ENCODE data around the gene DPEP1.
"Not testable (repeated sequence)": the region's sequence is repeated elsewhere in the genome, so short reads cannot be mapped to it uniquely, and the experiment has no call there.

DPEP1 gene

DNA sequence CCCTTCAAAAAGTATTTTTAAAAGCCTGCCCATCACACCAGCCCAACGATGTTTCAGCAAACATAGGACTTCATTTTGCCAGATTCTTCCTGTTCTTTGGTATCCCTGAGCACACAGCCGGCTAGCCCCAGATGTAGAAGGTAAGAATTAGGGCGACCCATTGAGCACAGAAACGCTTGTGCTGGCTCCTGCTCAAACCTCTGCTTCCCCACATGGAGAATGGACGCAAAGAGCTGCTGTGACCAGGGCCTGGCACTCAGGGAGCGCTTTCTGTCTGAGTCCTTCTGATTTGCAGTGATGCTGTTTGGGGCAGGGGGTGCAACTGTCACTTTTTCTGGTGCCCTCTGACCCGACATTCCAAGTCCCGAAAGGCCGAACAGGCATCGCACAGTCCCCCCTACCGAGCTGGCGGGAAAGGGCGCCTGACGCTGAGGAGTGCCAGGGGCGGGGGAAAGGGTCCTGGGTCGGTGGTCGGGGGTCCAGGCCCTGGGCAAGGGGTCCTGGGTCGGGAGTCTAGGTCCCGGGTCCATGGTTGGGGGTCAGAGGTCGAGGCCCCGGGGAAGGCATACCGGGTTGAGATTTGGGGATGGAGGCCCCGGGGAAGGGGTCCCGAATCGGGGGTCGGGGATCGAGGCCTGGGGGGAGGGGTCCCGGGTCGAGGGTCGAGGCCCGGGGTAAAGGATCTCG, 43.1 kb downstream of the DPEP1 start:
- POLR2A ChIA-PET (ENCODE audit: low non-redundant PET), result no interaction called here
- peak overlapping the region; percentile 91 for H3K27ac ChIP-seq

DNA sequence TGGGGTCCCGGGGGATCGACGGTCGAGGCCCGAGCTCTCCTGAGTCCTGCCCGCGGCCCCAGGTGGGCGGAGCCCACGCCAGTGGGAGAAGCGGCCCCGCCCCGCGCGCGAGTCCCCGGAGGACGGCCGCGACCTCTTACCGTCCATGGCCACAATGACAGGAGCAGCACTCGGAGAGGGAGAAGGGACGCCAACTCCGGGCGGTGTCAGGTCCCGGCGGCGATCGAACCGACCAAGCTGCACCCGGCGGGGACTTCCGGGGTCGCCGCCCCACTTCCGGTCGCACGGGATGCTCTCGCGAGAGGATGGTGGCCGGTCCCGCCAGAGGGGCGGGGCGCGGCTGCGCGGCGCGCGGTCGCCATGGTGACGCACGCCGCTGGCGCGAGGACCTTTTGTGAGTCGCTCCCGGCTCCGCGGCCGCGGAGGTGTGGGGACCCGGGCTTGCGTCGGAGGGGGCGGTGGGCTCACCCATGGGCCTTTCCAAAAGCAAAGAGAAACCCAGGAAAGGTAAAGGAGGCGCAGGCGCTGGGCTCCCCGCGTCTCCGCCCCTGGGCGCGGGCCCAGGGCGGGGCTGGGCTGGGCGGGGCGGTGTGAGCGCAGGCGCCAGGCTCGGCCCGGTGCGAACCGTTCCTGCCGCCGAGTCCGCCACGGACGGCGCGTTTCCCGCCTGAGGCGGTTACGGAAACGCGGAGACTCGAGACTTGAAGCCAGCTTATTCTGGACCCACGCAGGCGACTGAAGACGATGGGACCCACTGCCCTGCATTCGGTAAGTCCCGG, 44.2 kb downstream of the DPEP1 start, which contains the start of the genes CHMP1A and SPATA33:
CHMP1A (minus strand) TSS at position 267 of the 779 bp plus-strand sequence; CDS start at position 147, 120 bp downstream.
SPATA33 (plus strand) TSS at position 395 of the 779 bp plus-strand sequence; CDS start at position 471, 76 bp downstream.
- DNase-seq (ENCODE audit: low spot score), result peak; percentile 96
- ChIA-PET POLR2A (ENCODE audit: low non-redundant PET) (interaction anchor here (0.6 kb wide), 1 partner anchor 57 kb away, joined by 4 read pairs; no protein-coding TSS in a partner anchor), CTCF (interaction anchor here (0.7 to 1.0 kb wide), 3 partner anchors 42 to 82 kb away, joined by 3 to 5 read pairs (median 3); partner anchors contain the start of gene CPNE7)
- TF ChIP-seq, protein P1, sequence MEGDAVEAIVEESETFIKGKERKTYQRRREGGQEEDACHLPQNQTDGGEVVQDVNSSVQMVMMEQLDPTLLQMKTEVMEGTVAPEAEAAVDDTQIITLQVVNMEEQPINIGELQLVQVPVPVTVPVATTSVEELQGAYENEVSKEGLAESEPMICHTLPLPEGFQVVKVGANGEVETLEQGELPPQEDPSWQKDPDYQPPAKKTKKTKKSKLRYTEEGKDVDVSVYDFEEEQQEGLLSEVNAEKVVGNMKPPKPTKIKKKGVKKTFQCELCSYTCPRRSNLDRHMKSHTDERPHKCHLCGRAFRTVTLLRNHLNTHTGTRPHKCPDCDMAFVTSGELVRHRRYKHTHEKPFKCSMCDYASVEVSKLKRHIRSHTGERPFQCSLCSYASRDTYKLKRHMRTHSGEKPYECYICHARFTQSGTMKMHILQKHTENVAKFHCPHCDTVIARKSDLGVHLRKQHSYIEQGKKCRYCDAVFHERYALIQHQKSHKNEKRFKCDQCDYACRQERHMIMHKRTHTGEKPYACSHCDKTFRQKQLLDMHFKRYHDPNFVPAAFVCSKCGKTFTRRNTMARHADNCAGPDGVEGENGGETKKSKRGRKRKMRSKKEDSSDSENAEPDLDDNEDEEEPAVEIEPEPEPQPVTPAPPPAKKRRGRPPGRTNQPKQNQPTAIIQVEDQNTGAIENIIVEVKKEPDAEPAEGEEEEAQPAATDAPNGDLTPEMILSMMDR (conservative IDR thresholded peaks at IDR 0.05; ENCODE audit: low read depth), result no peak
- peak within 1 kb of the TSS; percentile 91 for H3K27ac ChIP-seq

More for the DNA sequence above, 43.1 kb downstream of the DPEP1 start:
- TF ChIP-seq, protein P1 (conservative IDR thresholded peaks at IDR 0.05; ENCODE audit: low read depth), result no peak
- CTCF ChIA-PET, result no interaction called here
- no peak for DNase-seq (ENCODE audit: low spot score)

DNA sequence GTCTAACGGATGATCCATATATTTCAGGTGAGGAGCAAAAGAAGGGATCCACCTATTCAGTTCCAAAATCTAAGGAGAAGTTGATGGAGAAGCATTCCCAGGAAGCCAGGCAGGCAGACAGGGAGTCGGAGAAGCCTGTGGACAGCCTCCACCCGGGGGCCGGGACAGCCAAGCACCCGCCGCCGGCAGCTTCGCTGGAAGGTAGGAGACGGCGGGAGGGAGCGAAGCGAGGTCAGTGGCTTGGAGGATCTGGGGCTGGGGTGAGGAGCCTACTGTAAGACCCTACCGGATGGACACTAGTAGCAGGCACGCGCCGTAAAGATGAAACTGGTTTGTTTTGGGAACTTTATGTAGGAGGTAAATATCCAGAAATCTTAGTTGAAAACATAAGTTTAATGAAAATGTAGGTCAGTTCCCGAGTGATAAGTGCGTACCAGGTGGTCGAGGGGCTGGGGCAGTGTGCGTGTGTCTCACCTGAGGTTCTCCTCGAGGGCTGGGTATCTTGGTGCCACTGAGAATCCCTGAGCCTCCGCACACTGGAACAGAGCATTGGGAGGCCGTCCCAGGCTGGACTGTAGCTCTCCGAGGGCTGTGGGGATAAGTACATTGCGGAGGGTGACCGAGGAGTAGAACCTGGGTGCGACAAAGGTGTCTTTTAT, 44.9 kb downstream of the DPEP1 start:
- H3K27ac ChIP-seq, result peak overlapping the region; percentile 91
- ChIA-PET CTCF (interaction anchor here (0.5 to 1.3 kb wide), 3 partner anchors 17 to 63 kb away, joined by 3 read pairs; no protein-coding TSS in a partner anchor), POLR2A (ENCODE audit: low non-redundant PET) (no interaction called here)
- DNase-seq (ENCODE audit: low spot score), result peak; percentile 30
- TF ChIP-seq, protein P1 (conservative IDR thresholded peaks at IDR 0.05; ENCODE audit: low read depth), result no peak

DNA sequence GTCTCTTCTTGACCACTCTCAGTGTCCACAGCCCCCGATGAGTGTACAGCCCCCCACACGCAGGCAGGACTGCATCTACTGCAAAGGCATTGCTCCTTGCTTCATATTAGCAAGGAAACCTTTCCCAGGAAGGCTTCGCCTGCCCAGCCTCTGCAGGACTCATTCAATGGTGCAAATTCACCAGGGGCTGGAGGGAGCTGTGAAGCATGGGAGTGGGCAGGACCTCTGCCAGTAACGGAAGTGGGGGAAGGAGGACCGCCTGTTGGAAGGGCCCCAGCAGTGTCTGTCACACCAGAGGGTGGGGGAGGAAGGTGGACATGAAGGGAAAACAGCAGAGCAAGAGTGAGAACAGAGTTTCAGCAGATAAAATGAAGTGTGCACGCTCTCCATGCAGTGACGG, 46.7 kb downstream of the DPEP1 start:
- POLR2A ChIA-PET (ENCODE audit: low non-redundant PET), result no interaction called here
- TF ChIP-seq, protein P1 (conservative IDR thresholded peaks at IDR 0.05; ENCODE audit: low read depth), result no peak
- CTCF ChIA-PET, result interaction anchor here (0.6 kb wide), 1 partner anchor 68 kb away, joined by 3 read pairs; no protein-coding TSS in a partner anchor
- H3K27ac ChIP-seq, result peak overlapping the region; percentile 91
- no peak for DNase-seq (ENCODE audit: low spot score)

DNA sequence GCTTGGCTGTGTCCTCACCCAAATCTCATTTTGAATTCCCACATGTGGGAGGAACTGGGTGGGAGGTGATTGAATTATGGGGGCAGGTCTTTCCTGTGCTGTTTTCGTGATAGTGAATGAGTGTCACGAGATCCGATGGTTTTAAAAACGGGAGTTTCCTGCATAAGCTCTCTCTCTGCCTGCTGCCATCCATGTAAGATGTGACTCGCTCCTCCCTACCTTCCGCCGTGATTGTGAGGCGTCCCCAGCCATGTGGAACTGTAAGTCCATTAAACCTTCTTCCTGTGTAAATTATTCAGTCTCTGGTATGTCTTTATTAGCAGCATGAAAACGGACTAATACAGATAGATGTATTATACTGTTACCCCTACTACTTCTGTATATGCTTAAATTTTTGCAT, 47.8 kb downstream of the DPEP1 start:
- H3K27ac ChIP-seq, result peak overlapping the region; percentile 91; the same call in 1 of the 2 replicates
- ChIA-PET CTCF (no interaction called here), POLR2A (ENCODE audit: low non-redundant PET) (no interaction called here)
- TF ChIP-seq, protein P1 (conservative IDR thresholded peaks at IDR 0.05; ENCODE audit: low read depth), result no peak
- no peak for DNase-seq (ENCODE audit: low spot score)

DNA sequence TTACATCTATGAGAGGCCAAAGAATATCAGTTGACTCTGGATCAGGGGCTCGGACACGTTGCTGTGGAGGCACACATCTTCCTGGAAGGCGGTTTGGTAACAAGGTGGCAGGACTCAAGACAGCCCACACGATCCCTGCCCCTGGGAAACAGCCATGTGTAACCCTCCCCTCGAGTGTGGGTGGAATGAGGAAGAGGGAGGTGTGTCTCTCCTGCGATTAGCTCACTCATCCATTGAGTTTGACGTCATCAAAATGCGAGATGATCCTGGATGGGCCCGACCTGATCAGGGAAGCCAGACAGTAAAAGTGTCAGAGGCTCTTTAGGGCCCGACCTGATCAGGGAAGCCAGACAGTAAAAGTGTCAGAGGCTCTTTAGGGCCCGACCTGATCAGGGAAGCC, 50.8 kb downstream of the DPEP1 start:
- POLR2A ChIA-PET (ENCODE audit: low non-redundant PET); H3K27ac ChIP-seq; CTCF ChIA-PET; DNase-seq (ENCODE audit: low spot score): not testable (repeated sequence)
